GM18498 (cell line): ENCODE results near the gene PCDHGA1.

Experiments
- ATAC-seq: cut with Tn5 transposase; IDR thresholded peaks from one replicate; pipeline ENCODE4 v1.9.1; 2021; ENCODE audit warnings: mild to moderate bottlenecking, moderate library complexity; ENCODE audit not compliant: unreplicated experiment

PCDHGA1 gene

DNA sequence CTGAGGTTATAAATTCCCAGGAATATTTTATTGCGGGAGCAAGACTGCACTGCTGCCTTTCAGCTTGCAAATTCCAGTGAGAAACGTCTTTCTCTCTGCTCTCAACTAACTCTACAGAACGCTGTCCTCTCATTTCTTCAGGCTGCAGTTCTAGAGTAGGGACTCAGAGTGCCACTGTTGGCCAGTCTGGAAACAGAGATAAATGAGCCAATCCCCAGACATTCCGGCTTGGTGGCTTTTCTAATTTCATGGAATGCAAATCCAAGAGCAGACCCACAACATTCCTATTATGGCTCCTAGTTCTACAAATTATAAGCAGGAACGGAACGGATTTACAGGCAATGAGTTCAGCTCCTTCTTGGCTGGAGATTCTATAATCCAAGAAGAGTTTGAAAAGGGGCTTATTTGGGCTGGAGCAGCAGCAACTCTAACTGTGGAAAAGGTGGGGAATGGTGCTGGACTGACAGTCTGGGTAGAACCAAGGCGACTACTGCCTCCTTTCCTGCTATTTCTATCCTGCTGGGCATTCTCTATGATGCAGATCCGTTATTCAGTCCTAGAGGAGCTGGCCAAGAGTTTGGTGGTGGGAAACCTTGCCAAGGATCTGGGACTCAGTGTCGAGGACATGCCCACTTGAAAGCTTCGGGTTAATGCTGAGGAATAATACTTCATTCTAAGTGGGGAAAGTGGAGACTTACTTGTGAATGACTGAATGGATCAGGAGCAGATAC is 109.3 kb downstream of the PCDHGA1 start:
- ATAC-seq: no peak

DNA sequence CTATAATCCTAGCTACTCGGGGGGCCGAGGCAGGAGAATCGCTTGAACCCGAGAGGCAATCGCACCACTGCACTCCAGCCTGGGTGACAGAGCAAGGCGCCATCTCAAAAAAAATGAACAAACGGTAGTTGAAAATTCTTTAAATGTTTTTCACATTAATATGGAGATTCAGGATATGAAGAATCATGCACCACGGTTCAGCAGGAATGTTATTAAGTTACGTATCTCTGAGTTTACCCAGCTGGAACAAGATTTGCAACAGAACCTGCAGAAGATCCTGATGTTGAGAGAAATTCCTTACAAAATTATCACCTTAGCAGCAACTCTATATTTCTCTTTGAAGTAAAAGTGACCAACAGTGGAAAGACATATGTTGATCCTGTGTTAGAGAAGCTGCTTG is 110.0 kb downstream of the PCDHGA1 start:
- ATAC-seq: no peak

DNA sequence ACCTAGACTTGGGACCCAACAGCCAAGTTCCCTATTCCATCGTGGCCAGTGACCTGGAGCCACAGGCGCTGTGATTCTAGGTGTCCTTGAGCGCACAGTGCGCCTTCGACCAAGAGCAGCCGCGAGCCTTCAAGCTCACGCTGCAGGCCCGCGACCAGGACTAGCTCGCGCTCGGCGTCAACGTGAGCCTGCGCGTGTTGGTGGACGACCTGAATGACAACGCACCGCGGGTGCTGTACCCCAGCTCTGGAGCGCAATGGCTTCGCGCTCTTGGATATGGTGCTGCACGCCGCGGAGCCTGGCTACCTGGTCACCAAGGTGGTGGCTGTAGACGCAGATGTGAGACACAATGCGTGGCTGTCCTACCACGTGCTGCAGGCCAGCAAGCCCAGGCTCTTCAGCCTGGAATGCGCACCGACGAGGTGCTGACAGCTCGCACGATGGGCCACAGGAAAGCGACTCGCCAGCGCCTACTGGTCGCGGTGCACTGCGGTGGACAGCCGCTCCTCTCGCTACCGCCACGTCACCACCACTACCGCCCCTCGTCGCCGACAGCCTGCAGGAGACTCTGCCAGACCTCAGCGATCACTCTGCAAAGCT is 111.4 kb downstream of the PCDHGA1 start:
- ATAC-seq: no peak

DNA sequence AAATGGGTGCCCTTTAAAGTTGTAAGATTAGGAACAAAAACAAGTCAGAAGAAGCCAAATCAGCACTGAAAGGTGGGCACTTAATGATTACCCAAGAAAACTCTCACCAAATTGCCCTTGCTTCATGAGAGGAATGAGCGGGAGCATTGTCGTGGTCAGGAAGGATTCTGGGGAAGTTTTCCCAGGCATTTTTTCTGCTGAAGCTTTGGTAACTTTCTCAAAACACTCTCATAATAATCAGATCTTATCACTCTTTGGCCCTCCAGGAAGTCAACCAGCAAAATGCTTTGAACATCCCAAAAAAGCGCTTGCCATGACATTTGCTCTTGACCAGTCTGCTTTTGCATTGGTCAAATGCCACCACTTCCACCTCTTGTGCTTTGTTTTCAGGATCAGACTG is 135.0 kb downstream of the PCDHGA1 start:
- no peak for ATAC-seq

DNA sequence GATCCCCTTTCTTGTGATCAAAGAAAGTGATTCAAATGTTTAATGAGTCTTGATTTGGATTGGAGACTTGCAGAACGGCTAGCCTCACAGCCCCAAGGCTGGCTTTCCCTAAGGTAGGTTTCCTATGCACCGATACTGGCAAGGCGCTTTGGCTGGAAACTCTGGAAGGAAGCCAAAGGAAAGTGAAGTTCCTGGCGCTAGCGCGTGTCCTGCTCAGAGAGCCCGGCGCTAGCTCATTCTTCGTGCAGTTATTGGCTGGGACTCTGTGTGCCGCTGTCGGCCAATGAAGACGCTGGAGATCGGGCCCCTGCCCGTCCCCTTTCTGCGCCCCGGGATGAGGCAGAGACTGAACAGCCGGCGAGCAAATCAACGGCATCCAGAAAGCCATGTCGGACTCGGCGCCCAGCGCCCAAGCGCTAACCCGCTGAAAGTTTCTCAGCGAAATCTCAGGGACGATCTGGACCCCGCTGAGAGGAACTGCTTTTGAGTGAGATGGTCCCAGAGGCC is 145.4 kb downstream of the PCDHGA1 start, which contains the start of gene PCDHGC3:
TSS of gene PCDHGC3 (plus strand) at position 342 of the 507 bp plus-strand sequence. CDS start at position 493, 151 bp downstream.
- peak; percentile 94 for ATAC-seq

DNA sequence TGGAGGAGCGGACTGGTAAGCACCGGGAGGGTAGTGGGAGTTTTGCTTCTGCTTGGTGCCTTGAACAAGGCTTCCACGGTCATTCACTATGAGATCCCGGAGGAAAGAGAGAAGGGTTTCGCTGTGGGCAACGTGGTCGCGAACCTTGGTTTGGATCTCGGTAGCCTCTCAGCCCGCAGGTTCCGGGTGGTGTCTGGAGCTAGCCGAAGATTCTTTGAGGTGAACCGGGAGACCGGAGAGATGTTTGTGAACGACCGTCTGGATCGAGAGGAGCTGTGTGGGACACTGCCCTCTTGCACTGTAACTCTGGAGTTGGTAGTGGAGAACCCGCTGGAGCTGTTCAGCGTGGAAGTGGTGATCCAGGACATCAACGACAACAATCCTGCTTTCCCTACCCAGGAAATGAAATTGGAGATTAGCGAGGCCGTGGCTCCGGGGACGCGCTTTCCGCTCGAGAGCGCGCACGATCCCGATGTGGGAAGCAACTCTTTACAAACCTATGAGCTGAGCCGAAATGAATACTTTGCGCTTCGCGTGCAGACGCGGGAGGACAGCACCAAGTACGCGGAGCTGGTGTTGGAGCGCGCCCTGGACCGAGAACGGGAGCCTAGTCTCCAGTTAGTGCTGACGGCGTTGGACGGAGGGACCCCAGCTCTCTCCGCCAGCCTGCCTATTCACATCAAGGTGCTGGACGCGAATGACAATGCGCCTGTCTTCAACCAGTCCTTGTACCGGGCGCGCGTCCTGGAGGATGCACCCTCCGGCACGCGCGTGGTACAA is 146.0 kb downstream of the PCDHGA1 start:
- peak; percentile 28 for ATAC-seq

DNA sequence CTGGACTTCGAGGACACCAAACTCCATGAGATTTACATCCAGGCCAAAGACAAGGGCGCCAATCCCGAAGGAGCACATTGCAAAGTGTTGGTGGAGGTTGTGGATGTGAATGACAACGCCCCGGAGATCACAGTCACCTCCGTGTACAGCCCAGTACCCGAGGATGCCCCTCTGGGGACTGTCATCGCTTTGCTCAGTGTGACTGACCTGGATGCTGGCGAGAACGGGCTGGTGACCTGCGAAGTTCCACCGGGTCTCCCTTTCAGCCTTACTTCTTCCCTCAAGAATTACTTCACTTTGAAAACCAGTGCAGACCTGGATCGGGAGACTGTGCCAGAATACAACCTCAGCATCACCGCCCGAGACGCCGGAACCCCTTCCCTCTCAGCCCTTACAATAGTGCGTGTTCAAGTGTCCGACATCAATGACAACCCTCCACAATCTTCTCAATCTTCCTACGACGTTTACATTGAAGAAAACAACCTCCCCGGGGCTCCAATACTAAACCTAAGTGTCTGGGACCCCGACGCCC is 146.8 kb downstream of the PCDHGA1 start:
- ATAC-seq: no peak

DNA sequence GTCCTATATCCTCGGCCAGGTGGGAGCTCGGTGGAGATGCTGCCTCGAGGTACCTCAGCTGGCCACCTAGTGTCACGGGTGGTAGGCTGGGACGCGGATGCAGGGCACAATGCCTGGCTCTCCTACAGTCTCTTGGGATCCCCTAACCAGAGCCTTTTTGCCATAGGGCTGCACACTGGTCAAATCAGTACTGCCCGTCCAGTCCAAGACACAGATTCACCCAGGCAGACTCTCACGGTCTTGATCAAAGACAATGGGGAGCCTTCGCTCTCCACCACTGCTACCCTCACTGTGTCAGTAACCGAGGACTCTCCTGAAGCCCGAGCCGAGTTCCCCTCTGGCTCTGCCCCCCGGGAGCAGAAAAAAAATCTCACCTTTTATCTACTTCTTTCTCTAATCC is 147.5 kb downstream of the PCDHGA1 start:
- no peak for ATAC-seq

DNA sequence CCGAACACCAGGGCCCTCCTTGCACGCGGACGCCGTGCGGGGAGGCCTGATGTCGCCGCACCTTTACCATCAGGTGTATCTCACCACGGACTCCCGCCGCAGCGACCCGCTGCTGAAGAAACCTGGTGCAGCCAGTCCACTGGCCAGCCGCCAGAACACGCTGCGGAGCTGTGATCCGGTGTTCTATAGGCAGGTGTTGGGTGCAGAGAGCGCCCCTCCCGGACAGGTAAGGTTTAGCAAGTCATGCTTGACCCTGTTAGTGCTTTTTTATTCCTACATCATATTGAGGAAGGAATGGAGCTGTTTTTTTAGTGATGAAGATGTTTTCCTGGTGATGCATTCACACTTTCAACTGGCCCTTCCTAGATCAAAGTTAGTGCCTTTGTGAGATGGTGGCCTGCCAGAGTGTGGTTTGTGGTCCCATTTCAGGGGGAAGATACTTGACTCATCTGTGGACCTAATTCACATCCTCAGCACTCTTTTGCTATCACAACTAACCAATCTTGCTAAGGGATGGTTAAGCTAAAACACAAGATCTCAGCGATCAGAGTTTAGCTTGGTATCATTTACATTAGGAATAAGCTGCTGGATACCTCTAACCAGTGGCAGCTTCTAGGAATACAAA is 148.1 kb downstream of the PCDHGA1 start:
- no peak for ATAC-seq

DNA sequence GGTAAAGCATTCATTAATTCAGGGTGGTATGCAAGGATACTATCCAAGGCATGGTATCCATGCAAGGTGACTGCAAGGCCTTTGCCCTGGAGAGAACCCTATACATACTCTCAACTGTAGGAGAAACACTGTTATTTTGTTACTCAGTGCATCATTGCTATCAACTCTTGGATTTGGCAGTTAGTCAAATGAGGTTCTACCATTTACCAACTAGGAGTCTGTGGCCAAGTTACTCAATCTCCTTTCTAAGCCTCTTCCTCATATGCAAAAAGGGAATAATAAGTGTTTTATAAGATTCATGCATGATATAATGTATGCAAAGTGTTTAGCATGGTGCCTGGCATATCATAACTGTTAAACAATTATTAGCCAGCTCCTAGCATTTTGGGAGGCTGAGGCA is 149.5 kb downstream of the PCDHGA1 start:
- ATAC-seq: no peak

DNA sequence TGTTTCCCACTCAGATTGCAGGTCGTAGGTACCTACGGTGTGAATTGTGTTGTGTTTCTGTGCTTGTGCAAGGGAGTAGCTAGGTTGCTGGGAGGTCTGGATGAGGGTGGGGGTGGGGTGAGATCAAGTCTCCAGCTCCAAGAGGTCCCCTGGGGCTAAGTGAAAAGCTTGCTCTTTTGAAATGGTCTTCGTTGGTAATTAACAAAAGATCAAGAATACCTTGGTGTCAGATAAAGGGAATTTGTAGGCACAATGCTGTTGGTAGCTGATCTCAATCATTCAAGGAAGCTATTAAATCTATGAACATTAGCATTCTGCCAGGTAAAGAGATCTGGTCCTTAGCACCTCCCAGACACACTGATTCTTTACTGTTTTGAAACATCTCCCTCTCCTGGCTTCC is 153.6 kb downstream of the PCDHGA1 start:
- no peak for ATAC-seq

DNA sequence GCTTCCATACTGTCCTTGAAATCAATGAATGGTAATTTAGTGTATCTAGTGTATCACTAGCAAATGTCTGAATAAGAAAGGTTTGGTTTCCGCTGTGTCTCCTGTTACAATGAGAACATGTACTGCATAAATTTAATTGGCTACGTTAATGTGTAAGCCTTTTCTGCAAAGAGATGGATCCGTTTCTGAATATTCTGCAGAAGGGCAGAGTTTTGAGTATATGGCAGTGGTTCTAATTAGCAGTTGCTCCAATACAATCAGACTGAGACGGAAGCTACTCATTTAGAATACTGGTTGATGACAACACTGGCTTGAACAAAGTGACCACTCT is 154.0 kb downstream of the PCDHGA1 start:
- ATAC-seq: no peak

DNA sequence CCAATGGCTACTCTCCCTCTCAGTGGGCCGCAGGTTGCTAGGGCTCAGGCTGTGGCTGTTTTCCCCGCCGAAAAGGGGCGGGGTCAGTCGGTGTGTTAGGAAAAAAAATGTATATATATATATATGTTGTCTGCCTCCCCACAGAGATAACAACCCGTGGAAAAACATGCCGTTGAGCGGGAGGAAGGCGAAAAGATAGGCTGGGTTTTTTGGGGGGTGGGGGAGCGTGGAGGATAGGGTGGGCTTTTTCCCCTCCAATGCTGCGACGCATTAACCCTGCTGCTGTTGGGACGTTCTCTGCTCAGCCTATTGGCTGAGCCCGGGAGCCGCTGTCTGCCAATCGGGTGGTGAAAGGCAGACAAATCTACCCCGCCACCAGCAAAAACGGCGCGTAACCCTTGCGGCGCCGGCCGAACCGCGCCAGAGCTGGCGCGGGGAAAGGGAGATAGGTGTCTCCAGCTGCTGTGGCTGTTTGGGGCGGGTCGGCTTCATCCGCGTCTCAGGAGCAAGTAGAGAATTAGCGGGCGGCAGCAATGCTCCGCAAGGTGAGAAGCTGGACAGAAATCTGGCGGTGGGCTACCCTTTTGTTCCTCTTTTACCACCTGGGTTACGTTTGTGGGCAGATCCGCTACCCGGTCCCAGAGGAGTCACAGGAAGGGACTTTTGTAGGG is 154.5 kb downstream of the PCDHGA1 start, which contains the start of gene PCDHGC4:
TSS of gene PCDHGC4 (plus strand) at position 390 of the 671 bp plus-strand sequence. CDS start at position 534, 144 bp downstream.
- ATAC-seq: no peak

DNA sequence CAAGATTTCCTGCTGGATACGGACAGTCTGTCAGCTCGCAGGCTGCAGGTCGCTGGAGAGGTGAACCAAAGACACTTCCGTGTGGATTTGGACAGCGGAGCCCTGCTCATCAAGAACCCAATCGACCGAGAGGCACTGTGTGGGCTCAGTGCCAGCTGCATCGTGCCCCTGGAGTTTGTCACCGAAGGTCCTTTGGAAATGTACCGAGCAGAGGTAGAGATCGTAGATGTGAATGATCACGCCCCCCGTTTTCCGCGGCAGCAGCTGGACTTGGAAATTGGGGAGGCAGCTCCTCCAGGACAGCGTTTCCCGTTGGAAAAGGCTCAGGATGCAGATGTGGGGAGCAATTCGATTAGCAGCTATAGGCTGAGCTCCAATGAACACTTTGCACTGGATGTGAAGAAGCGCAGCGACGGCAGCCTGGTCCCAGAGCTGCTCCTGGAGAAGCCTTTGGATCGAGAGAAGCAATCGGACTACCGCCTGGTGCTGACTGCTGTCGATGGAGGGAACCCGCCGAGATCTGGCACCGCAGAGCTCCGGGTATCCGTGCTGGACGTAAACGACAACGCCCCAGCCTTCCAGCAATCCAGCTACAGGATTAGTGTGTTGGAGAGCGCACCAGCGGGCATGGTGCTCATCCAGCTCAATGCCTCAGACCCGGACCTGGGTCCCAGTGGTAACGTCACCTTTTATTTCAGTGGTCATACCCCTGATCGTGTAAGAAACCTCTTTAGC is 155.2 kb downstream of the PCDHGA1 start:
- no peak for ATAC-seq

DNA sequence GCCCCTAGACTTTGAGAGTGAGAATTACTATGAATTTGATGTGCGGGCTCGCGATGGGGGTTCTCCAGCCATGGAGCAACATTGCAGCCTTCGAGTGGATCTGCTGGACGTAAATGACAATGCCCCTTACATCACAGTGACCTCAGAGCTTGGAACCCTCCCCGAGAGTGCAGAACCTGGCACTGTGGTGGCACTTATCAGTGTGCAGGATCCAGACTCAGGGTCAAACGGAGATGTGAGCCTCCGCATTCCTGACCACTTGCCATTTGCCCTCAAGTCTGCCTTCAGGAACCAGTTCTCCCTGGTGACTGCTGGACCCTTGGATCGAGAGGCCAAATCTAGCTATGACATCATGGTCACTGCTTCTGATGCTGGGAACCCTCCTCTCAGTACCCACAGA is 155.8 kb downstream of the PCDHGA1 start:
- no peak for ATAC-seq

DNA sequence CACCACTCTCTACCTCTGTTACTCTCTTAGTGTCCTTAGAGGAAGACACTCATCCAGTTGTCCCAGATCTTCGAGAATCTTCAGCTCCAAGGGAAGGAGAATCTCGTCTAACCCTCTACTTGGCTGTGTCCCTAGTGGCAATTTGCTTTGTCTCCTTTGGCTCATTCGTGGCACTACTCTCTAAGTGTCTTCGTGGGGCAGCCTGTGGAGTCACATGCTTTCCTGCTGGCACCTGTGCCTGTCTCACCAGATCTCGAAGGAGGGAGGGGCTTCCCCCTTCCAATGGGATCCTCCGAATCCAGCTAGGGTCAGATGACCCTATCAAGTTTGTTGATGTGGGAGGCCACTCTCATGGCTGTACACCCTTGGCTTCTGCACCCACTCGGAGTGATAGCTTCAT is 156.8 kb downstream of the PCDHGA1 start:
- no peak for ATAC-seq

DNA sequence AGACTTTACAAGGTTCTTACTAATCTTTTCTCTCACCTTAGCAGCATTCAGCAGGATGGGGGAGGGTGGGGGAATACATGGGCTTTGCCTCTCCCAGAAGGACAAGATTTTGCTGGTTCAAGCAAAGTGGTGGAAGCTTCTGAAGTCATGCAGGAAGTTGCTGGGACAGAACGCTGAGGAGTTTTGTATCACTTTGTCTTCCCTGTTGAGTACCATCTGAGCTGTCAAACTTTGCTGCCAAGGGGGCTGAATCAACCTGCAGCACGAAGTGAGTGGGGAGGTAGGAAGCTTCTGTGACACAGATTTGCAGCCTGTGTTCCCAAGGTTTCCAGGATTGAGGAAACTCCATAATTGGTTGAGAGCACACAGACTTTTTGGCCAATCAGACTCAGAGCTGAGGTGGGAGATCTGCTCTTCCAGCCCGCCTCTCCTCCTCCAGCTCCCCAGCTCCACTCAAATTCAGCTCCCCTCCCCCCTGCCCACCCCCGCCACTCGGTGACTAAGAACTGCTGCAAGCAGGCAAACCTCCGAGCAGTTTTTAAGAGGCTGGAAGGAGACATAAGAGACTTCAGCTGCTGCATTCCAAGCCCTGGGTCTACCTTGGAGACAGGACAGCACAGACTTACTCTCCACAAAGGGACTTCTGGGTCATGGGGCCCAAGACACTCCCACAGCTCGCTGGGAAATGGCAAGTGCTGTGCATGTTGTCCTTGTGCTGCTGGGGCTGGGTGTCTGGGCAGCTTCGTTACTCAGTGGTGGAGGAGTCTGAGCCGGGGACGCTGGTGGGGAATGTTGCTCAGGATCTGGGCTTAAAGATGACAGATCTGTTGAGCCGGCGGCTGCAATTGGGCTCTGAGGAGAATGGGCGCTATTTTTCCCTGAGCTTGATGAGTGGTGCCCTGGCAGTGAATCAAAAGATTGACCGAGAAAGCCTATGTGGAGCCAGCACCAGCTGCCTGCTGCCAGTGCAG is 158.6 kb downstream of the PCDHGA1 start, which contains the start of gene PCDHGC5:
TSS of gene PCDHGC5 (plus strand) at position 491 of the 971 bp plus-strand sequence. CDS start at position 651, 160 bp downstream.
- no peak for ATAC-seq

DNA sequence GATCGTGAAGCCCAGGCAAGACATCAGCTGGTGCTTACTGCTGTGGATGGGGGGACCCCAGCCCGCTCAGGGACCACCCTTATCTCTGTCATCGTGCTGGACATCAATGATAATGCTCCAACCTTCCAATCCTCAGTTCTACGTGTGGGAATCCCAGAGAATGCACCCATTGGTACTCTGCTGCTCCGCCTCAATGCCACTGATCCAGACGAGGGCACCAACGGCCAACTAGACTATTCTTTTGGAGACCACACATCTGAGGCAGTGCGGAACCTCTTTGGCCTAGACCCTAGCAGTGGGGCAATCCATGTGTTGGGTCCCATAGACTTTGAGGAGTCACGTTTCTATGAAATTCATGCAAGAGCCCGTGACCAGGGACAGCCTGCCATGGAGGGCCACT is 159.5 kb downstream of the PCDHGA1 start:
- no peak for ATAC-seq
